Panc1 (cell line): ENCODE data around the gene METTL27. TPM values are rescaled to one million over a fixed set of nuclear protein-coding genes. Genes with fewer than 3 reads are reported as not detected.

Source experiments
- ATAC-seq: fragments of 200-7000 bp; cut with Tn5 transposase; 2 replicates; pipeline ENCODE4 v1.9.1; 2020; ENCODE audit warnings: mild to moderate bottlenecking, moderate library complexity
- BruUV-seq: library from RNA; stranded (reverse); fragments of 400-500 nt; replicated peaks from 2 replicates; lab custom pipeline; 2021; lab: Mats Ljungman, UMichigan
- CTCF ChIA-PET: fragments of 300-600 bp; sonication (Branson Sonifier 250); formaldehyde crosslinking; loops from one replicate; lab custom pipeline; 2022; ENCODE audit warnings: antibody characterized with exemption; lab: Charles Lee
- POLR2A ChIA-PET: fragments of 300-600 bp; sonication (Branson Sonifier 250); formaldehyde crosslinking; loops from one replicate; lab custom pipeline; 2022; ENCODE audit warnings: antibody characterized with exemption; lab: Charles Lee
- DNase-seq: peaks from one replicate; pipeline ENCODE4 v3.0.0-alpha.2; 2010; ENCODE audit warnings: low read depth, low spot score
- H3K27ac ChIP-seq: 2 replicates; pipeline ENCODE4 v1.5.1; 2011; ENCODE audit warnings: mild to moderate bottlenecking, low read length, inconsistent platforms
- H3K27me3 ChIP-seq: fragments of 200-500 bp; sonication (Bioruptor generic); 2 replicates; pipeline ENCODE4 v1.6.0; 2014; ENCODE audit warnings: low read length, inconsistent platforms; ENCODE audit not compliant: control insufficient read depth, insufficient read depth
- H3K36me3 ChIP-seq: fragments of 200-500 bp; sonication (Bioruptor generic); 2 replicates; pipeline ENCODE4 v1.5.1; 2014; ENCODE audit warnings: inconsistent platforms, mild to moderate bottlenecking, low read length, moderate library complexity; ENCODE audit not compliant: control insufficient read depth, insufficient read depth
- H3K4me1 ChIP-seq: 2 replicates; pipeline ENCODE4 v1.5.1; 2011; ENCODE audit warnings: inconsistent platforms, mild to moderate bottlenecking, low read length, moderate library complexity; ENCODE audit not compliant: control insufficient read depth, insufficient read depth
- H3K4me3 ChIP-seq, 2 experiments: 2 replicates each; pipeline ENCODE4 v1.5.1; 2011 to 2012; ENCODE audit warnings: low read depth in 2 of 2, low read length in 2 of 2, mild to moderate bottlenecking in 2 of 2, inconsistent platforms in 1 of 2, moderate library complexity in 1 of 2
- H3K9me3 ChIP-seq: fragments of 200-500 bp; sonication (Bioruptor generic); 2 replicates; pipeline ENCODE4 v1.5.1; 2014; ENCODE audit warnings: low read depth, mild to moderate bottlenecking, inconsistent platforms, low read length, moderate library complexity; ENCODE audit not compliant: control insufficient read depth, insufficient read depth
- CTCF ChIP-seq: fragments of 450-650 bp; IDR thresholded peaks from 2 replicates; pipeline ENCODE4 v1.5.1; 2017; ENCODE audit warnings: mild to moderate bottlenecking
- POLR2AphosphoS5 ChIP-seq: IDR thresholded peaks from 2 replicates; pipeline ENCODE4 v1.6.1; 2012; ENCODE audit warnings: mild to moderate bottlenecking, low read depth, low read length, moderate library complexity
- REST ChIP-seq, 2 experiments: IDR thresholded peaks; 2 replicates each; pipeline ENCODE4 v1.6.1; 2011 to 2012; ENCODE audit warnings: low read depth in 2 of 2, control low read depth in 1 of 2, low read length in 1 of 2, mild to moderate bottlenecking in 1 of 2, moderate library complexity in 1 of 2; ENCODE audit not compliant: insufficient read depth in 1 of 2
- SIN3A ChIP-seq: IDR thresholded peaks from 2 replicates; pipeline ENCODE4 v1.6.1; 2012; ENCODE audit warnings: low read depth, mild to moderate bottlenecking, low read length, moderate library complexity, borderline replicate concordance; ENCODE audit not compliant: insufficient read depth
- TCF7L2 ChIP-seq: IDR thresholded peaks from 2 replicates; pipeline ENCODE4 v1.6.1; 2011; ENCODE audit warnings: mild to moderate bottlenecking, low read depth, low read length, inconsistent platforms
- in situ Hi-C: cut with HindIII; loops from 2 replicates; pipeline ENCODE4 v1.10.0; 2016; ENCODE audit warnings: low sequenced_read_pairs, low pct_unique_long_range_greater_than_20kb
- intact Hi-C: fragments of 100-400 bp; cut with micrococcal nuclease; formaldehyde crosslinking; loops from one replicate; pipeline ENCODE4 v1.10.0; 2022; ENCODE audit not compliant: unreplicated experiment
- total RNA-seq: library from RNA; stranded (reverse); gene quantifications from one replicate; pipeline ENCODE4 v1.2.1, GENCODE V29; 2021; ENCODE audit not compliant: unreplicated experiment

Gene METTL27
- total RNA-seq, 1 experiment from 2014 or later: 3.4 TPM

DNA sequence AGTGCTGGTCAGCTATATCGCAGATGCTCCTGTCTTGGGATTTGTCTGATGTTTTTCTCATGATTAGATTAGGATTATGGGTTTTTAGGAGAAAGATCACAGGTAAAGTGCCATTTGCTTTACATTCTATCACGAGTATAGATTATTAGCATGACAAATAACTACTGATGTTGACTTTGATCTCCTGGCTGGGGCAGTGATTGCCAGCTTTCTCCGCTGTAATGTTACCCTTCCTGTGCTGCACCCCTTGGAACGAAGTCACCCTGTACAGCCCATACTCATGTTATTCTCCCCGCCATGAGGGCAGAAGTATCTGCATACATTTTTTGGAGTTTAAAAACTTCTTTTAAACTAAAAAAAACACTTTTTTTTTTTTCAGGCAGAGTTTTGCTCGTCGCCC is 22.3 kb downstream of the METTL27 start:
- H3K36me3 ChIP-seq: no peaks in the 10 kb centered on the region
- no peak for TF ChIP-seq CTCF
- no peak for TF ChIP-seq REST (IDR thresholded peaks at IDR 0.05; ENCODE audit: insufficient read depth in 1 of 2, low read depth in 2 of 2, low read length in 1 of 2)
- TF ChIP-seq SIN3A: no peak
- no peak for TF ChIP-seq TCF7L2
- TF ChIP-seq POLR2AphosphoS5: no peak
- DNase-seq: no peak
- H3K27me3 ChIP-seq: no peaks in the 10 kb centered on the region
- H3K27ac ChIP-seq: no peak overlapping the region
- no TSS peak for BruUV-seq
- CTCF ChIA-PET: no interaction called here
- in situ Hi-C loops (no loop called here), intact Hi-C loops (no loop called here)
- H3K9me3 ChIP-seq: no peaks in the 10 kb centered on the region
- POLR2A ChIA-PET: no interaction called here
- no peak for ATAC-seq
- no peak overlapping the region for H3K4me3 ChIP-seq
- peaks cover 27% of the 10 kb centered on the region for H3K4me1 ChIP-seq

DNA sequence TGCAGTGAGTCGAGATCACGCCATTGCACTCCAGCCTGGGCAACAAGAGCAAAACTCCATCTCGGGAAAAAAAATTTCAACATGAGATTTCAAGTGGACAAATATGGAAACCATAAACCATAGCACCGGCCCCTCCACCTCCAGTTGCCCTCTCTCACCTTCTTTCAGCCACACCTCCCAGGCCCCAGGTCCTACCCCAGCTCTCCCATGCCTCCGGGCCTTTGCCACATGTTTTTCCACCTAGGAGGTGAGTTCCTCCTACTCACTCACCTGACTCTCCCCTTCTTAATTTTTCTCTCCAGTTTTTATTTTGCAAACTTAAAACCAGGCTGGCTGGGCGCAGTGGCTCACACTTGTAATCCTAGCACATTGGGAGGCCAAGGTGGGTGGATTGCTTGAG is 25.2 kb downstream of the METTL27 start:
- Histone ChIP-seq H3K4me3 (no peak overlapping the region), H3K4me1 (peaks cover 6% of the 10 kb centered on the region), H3K27me3 (no peaks in the 10 kb centered on the region), H3K36me3 (no peaks in the 10 kb centered on the region), H3K9me3 (no peaks in the 10 kb centered on the region), H3K27ac (no peak overlapping the region)
- no TSS peak for BruUV-seq
- TF ChIP-seq CTCF (no peak), TCF7L2 (no peak), POLR2AphosphoS5 (no peak), SIN3A (no peak), REST (IDR thresholded peaks at IDR 0.05; ENCODE audit: insufficient read depth in 1 of 2, low read depth in 2 of 2, low read length in 1 of 2) (no peak)
- ChIA-PET CTCF (no interaction called here), POLR2A (interaction anchor here (0.6 kb wide), 1 partner anchor 73 kb away, joined by 4 read pairs; no protein-coding TSS in a partner anchor)
- in situ Hi-C loops (no loop called here), intact Hi-C loops (no loop called here)
- DNase-seq: no peak
- ATAC-seq: no peak
